IPS DF 19.7 (cell line): Measurements from ENCODE around the gene PDE3B.
"Not testable (repeated sequence)": the region's sequence is repeated elsewhere in the genome, so short reads cannot be mapped to it uniquely, and the experiment has no call there.

Experiments used
- DNase-seq: peaks from one replicate; pipeline ENCODE4 v3.0.0-alpha.2; 2013; ENCODE audit warnings: low read depth, low spot score

PDE3B gene

GRCh38 chr11:14641801-14642200, 1.8 kb upstream of the PDE3B start:
- no peak for DNase-seq

- no peak for DNase-seq
Observed at GRCh38 chr11:14642453-14642852, 1.2 kb upstream of the PDE3B start.

DNA sequence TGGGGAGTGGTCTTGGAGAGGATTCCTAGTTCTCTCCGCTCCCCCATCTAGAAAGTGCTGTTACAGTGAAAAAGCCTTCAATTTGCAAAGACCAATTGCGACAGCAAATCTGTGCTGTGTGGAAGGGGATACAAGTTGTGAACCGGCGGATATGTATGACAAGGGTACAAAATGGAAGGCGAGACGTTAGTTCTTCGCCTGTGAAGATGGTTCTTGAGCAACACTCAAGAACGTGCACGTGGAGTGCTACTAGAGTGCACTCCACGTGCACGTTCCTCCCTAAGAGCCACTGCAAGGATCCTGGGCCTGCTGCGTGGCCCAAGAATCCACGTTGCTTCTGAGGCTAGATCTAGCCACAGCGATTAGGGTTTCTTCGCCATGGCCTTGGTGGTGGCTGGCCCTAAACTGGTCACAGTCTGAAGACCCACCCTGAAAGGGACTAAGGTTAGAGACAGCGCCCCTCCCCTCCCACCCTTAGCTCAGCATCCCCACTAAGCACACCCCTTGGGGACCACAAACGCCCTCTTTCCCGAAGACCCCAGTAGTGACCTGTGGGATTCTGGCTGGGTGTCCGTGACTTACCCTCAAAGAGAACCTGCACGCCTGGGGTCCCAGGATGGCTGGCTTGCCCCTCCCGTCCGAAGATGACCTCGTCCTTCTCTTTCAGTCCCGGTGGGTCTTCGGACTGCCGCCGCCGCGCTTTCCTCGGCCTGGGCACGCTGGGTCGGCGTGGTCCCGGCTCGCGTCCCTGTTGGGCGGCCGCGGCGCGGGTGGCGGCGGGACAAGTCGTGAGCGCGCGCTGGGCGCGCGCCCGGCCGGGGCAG, 519 bp upstream of the PDE3B start:
- DNase-seq: no peak

DNA sequence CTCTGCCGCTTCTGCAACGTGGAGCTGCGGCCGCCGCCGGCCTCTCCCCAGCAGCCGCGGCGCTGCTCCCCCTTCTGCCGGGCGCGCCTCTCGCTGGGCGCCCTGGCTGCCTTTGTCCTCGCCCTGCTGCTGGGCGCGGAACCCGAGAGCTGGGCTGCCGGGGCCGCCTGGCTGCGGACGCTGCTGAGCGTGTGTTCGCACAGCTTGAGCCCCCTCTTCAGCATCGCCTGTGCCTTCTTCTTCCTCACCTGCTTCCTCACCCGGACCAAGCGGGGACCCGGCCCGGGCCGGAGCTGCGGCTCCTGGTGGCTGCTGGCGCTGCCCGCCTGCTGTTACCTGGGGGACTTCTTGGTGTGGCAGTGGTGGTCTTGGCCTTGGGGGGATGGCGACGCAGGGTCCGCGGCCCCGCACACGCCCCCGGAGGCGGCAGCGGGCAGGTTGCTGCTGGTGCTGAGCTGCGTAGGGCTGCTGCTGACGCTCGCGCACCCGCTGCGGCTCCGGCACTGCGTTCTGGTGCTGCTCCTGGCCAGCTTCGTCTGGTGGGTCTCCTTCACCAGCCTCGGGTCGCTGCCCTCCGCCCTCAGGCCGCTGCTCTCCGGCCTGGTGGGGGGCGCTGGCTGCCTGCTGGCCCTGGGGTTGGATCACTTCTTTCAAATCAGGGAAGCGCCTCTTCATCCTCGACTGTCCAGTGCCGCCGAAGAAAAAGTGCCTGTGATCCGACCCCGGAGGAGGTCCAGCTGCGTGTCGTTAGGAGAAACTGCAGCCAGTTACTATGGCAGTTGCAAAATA, 816 bp downstream of the PDE3B start:
- no peak for DNase-seq

- DNase-seq: no peak
Observed at GRCh38 chr11:14645015-14645912, 1.7 kb downstream of the PDE3B start.

DNA sequence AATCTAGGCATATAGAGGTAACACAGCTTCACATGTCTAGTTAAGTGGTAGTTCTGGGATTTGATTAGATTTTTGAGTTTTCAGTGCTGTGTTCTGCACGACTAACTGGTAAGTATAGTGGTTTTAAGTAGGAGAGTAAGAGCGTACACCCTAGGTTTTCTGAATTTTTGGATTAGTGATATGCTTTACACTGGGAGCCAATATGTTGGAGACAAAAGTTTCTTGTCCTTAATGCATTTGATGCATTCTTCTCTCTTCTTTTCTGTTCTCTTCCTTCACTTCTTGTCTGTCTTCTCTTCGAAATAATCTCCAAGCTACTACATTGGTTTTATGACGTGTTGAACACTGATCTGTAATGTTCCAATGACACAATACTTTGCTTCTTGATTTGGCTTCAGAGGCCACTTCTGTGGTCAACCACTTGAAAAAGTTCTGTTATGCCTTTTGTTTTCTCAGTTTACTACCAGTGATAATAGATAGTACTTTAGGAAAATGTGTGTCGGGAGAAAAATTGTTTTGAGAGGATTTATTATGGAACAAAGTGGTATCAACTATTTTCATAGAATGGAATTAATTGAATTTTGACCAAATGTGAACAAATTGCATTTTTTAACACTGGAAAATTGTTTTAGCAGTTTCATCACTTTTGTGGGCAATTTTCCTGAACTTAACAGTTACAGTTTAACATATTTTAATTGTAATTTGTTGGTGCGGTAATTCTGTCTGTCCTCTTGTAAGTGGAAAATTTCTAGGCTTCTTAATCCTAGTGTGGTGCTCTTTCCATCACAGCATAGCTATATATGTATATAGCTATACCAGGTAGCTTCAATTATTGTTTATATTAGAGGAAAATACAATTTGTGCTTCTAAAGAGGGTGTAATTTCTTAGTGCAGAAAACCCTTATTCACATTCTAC, 2.6 kb downstream of the PDE3B start:
- DNase-seq: no peak

DNA sequence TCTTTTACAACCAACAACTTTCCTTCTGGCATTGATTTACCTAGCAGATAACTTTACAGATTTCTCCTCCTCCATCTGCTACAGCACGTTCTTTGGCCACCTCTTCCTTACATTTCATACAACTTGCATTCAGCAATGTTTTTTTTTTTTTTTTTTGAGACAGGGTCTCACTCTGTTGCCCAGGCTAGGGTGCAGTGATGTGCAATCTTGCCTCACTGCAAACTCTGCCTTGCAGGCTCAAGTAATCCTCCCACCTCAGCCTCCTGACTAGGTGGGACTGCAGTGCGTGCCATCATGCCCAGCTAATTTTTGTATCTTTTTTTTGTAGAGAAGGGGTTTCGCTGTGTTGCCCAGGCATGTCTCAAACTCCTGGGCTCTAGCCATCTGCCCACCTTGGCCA, 6.5 kb downstream of the PDE3B start:
- no peak for DNase-seq

DNA sequence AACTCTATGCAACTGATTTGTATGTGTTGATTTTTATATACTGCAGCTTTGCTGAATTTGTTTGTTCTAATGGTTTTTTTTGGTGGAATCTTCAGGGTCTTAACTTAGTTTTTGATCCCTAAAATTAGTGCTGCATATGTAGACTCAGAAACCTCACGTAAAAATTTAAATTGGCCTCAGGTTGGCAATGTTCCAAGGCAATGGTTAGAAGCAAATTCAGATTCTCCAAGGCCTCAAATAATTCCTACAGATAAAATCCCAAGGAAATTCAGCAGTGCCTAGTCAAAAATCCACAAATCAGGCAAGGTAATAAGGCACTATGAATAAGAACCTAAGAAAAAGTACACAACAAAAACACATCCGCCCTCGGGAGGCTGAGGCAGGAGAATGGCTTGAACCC, 9.5 kb downstream of the PDE3B start:
- no peak for DNase-seq

DNA sequence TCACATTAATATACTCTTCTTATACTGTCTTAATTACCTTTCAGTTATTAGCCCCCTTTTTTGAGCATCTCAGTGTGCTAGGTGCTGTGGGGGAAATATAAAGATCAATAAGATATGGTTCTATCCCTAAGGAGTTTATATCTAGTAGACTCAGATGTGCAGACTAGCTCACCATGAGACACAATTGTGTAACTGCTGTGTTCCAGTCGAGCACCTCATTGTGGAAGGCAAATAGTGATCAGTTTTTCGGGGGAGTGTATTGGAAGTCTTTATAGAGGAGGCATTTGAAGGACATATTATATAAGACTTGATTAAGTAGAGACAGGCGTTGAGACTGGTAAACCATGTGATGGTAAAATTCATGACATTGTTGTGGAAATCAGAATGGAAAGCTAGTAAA, 11.8 kb downstream of the PDE3B start:
- no peak for DNase-seq

- DNase-seq: no peak
Observed at GRCh38 chr11:14656536-14657457, 13.2 kb downstream of the PDE3B start.

GRCh38 chr11:14657841-14658240, 14.2 kb downstream of the PDE3B start:
- DNase-seq: no peak

DNA sequence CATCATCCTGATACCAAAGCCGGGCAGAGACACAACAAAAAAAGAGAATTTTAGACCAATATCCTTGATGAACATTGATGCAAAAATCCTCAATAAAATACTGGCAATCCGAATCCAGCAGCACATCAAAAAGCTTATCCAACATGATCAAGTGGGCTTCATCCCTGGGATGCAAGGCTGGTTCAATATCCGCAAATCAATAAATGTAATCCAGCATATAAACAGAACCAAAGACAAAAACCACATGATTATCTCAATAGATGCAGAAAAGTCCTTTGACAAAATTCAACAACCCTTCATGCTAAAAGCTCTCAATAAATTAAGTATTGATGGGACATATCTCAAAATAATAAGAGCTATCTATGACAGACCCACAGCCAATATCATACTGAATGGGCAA, 21.3 kb downstream of the PDE3B start:
- DNase-seq: not testable (repeated sequence)

GRCh38 chr11:14667329-14667728, 23.7 kb downstream of the PDE3B start:
- DNase-seq: not testable (repeated sequence)

- DNase-seq: no peak
Observed at GRCh38 chr11:14668731-14669301, 25.2 kb downstream of the PDE3B start.

GRCh38 chr11:14669499-14669898, 25.9 kb downstream of the PDE3B start:
- no peak for DNase-seq

- no peak for DNase-seq
Observed at GRCh38 chr11:14669958-14670357, 26.4 kb downstream of the PDE3B start.

DNA sequence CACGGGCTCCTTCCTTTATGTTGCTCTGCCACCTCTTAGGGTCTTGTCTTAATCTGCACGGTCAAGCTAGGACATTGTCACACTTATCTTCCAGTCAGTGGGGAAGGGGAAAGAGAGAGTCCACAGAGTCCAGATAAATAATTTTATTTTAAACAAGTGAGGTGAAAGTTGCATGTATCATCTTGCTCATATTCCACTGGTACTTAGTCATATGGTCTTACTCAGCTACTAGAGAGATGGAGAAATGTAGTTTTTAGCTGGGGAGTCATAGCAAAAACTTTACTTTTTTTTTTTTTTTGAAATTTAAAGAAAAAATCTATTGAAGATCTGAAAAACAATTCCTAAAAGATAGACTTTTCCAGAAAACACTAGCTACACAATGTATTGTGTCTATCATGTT, 29.0 kb downstream of the PDE3B start:
- DNase-seq: no peak

DNA sequence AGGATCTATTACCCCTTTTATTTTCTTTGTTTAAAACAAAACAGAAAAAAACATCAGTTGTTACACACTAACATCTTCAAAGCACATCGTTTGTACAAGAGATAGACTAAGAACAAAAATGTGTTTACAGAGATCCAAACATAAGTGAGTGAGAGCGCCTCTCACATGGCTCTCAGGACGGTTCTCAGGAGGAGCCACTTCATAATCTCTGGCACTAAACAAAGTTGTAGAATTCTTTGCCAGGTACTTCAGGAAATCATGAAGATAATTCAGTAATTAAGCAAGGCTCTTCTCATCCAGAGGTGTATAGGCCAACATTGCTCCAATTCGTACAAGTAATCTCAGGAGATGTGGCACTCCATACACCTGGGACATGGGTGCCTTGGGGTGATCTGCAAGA, 29.8 kb downstream of the PDE3B start:
- no peak for DNase-seq

GRCh38 chr11:14673824-14674405, 30.3 kb downstream of the PDE3B start:
- DNase-seq: no peak
